Peyer's patch (tissue), 4 donors: ENCODE measurements around the gene OR9A2. TPM values are rescaled to one million over a fixed set of nuclear protein-coding genes. Genes with fewer than 3 reads are reported as not detected.

ENCODE experiments used
- DNase-seq, 3 donors: peaks; one replicate each; pipeline ENCODE4 v3.0.0-alpha.2; 2017 to 2019
- H3K27ac ChIP-seq, 4 donors: fragments of 200-600 bp; sonication (generic); one replicate each; pipeline ENCODE4 v1.5.1; 2016 to 2019
- H3K27me3 ChIP-seq, 2 donors: fragments of 200-600 bp; sonication (generic); one replicate each; pipeline ENCODE4 v1.5.1; 2019
- H3K36me3 ChIP-seq, 3 donors: fragments of 200-600 bp; sonication (generic); one replicate each; pipeline ENCODE4 v1.5.1; 2016 to 2019
- H3K4me1 ChIP-seq, 4 donors: fragments of 200-600 bp; sonication (generic); one replicate each; pipeline ENCODE4 v1.5.1; 2016 to 2019
- H3K4me3 ChIP-seq, 4 donors: fragments of 200-600 bp; sonication (generic); 1 replicate in 3 of 4; 2 replicates in 1 of 4; pipeline ENCODE4 v1.5.1; 2016 to 2019; ENCODE audit warnings: mild to moderate bottlenecking in 1 of 4
- H3K9me3 ChIP-seq, 4 donors: fragments of 200-600 bp; sonication (generic); one replicate each; pipeline ENCODE4 v1.5.1; 2016 to 2019; ENCODE audit warnings: mild to moderate bottlenecking in 1 of 4
- CTCF ChIP-seq, 6 experiments: fragments of 450-650 bp in 4 of 6; fragments of 200-600 bp in 2 of 6; sonication (generic) in 1 of 6; IDR thresholded peaks; one replicate each; pipeline ENCODE4 v1.5.1; 2017 to 2019; ENCODE audit warnings: antibody characterized with exemption in 6 of 6, mild to moderate bottlenecking in 3 of 6, moderate library complexity in 1 of 6
- POLR2A ChIP-seq, 2 donors: fragments of 450-650 bp; IDR thresholded peaks; one replicate each; pipeline ENCODE4 v1.5.1; 2017; ENCODE audit warnings: antibody characterized with exemption in 2 of 2, mild to moderate bottlenecking in 2 of 2, moderate library complexity in 2 of 2
- total RNA-seq, 4 donors: library from RNA; depleted of rRNA; stranded (reverse); fragments of >200 nt; gene quantifications; one replicate each; pipeline ENCODE4 v1.1.0, GENCODE V29; 2016

The OR9A2 gene
- not detected for total RNA-seq

- Histone ChIP-seq H3K4me1 (no peaks in the 10 kb centered on the region), H3K4me3 (no peak within 1 kb of the TSS), H3K36me3 (no peaks in the 10 kb centered on the region), H3K27ac (no peak within 1 kb of the TSS), H3K9me3 (no peaks in the 10 kb centered on the region), H3K27me3 (no peaks in the 10 kb centered on the region)
- TF ChIP-seq POLR2A (IDR thresholded peaks at IDR 0.05) (no peak), CTCF (IDR thresholded peaks at IDR 0.05) (no peak)
- no peak for DNase-seq
Observed at GRCh38 chr7:143027032-143027431, at the start of gene OR9A2. Gene OR9A2 (minus strand): TSS chr7:143027132. CDS start chr7:143027132, 0 bp downstream.

GRCh38 chr7:143074141-143074540, 47.2 kb upstream of the OR9A2 start:
- no peak for TF ChIP-seq POLR2A (IDR thresholded peaks at IDR 0.05)
- no peak for TF ChIP-seq CTCF (IDR thresholded peaks at IDR 0.05)
- Histone ChIP-seq H3K36me3 (no peaks in the 10 kb centered on the region), H3K4me3 (no peak overlapping the region), H3K4me1 (no peaks in the 10 kb centered on the region), H3K27me3 (no peaks in the 10 kb centered on the region), H3K9me3 (no peaks in the 10 kb centered on the region), H3K27ac (no peak overlapping the region)
- DNase-seq = no peak

- Histone ChIP-seq H3K4me1 (no peaks in the 10 kb centered on the region), H3K36me3 (no peaks in the 10 kb centered on the region), H3K4me3 (no peak overlapping the region), H3K27me3 (no peaks in the 10 kb centered on the region), H3K27ac (no peak overlapping the region), H3K9me3 (no peaks in the 10 kb centered on the region)
- no peak for TF ChIP-seq CTCF (IDR thresholded peaks at IDR 0.05)
- TF ChIP-seq POLR2A (IDR thresholded peaks at IDR 0.05) = no peak
- DNase-seq = no peak
Observed at GRCh38 chr7:143073556-143073955, 46.6 kb upstream of the OR9A2 start.

- H3K9me3 ChIP-seq = no peaks in the 10 kb centered on the region
- H3K27ac ChIP-seq = no peak overlapping the region
- H3K4me3 ChIP-seq = no peak overlapping the region
- TF ChIP-seq CTCF (IDR thresholded peaks at IDR 0.05) (no peak), POLR2A (IDR thresholded peaks at IDR 0.05) (no peak)
- H3K27me3 ChIP-seq = no peaks in the 10 kb centered on the region
- no peaks in the 10 kb centered on the region for H3K4me1 ChIP-seq
- DNase-seq = no peak
- no peaks in the 10 kb centered on the region for H3K36me3 ChIP-seq
Observed at GRCh38 chr7:143069912-143070500, 43.1 kb upstream of the OR9A2 start.

- no peak overlapping the region for H3K4me3 ChIP-seq
- H3K4me1 ChIP-seq = no peaks in the 10 kb centered on the region
- no peak for DNase-seq
- no peaks in the 10 kb centered on the region for H3K9me3 ChIP-seq
- no peaks in the 10 kb centered on the region for H3K36me3 ChIP-seq
- TF ChIP-seq POLR2A (IDR thresholded peaks at IDR 0.05) (no peak), CTCF (IDR thresholded peaks at IDR 0.05) (no peak)
- H3K27me3 ChIP-seq = no peaks in the 10 kb centered on the region
- H3K27ac ChIP-seq = no peak overlapping the region
Observed at GRCh38 chr7:143068446-143068845, 41.5 kb upstream of the OR9A2 start.

- Histone ChIP-seq H3K27ac (no peak overlapping the region), H3K27me3 (no peaks in the 10 kb centered on the region), H3K36me3 (no peaks in the 10 kb centered on the region), H3K4me1 (no peaks in the 10 kb centered on the region), H3K9me3 (no peaks in the 10 kb centered on the region), H3K4me3 (no peak overlapping the region)
- no peak for DNase-seq
- no peak for TF ChIP-seq POLR2A (IDR thresholded peaks at IDR 0.05)
- TF ChIP-seq CTCF (IDR thresholded peaks at IDR 0.05) = no peak
Observed at GRCh38 chr7:143063741-143064140, 36.8 kb upstream of the OR9A2 start.
